Bronchial epithelial cell (primary cell): Measurements from ENCODE around the gene ZNF467. TPM values are rescaled to one million over a fixed set of nuclear protein-coding genes. Genes with fewer than 3 reads are reported as not detected.

Experiments used
- DNase-seq: peaks from one replicate; pipeline ENCODE4 v3.0.0-alpha.2; 2010; ENCODE audit warnings: low read depth
- FAIRE-seq: peaks from 2 replicates; lab custom pipeline; 2011; peaks lifted over from hg19 to GRCh38; lab: Jason Lieb, UNC
- H3K27me3 ChIP-seq: 2 replicates; pipeline ENCODE4 v1.5.1; 2011; ENCODE audit warnings: low read length; ENCODE audit not compliant: control insufficient read depth, insufficient read depth
- H3K36me3 ChIP-seq: 2 replicates; pipeline ENCODE4 v1.5.1; 2011; ENCODE audit warnings: low read length; ENCODE audit not compliant: control insufficient read depth, insufficient read depth
- H3K4me3 ChIP-seq: 2 replicates; pipeline ENCODE4 v1.5.1; 2011; ENCODE audit warnings: mild to moderate bottlenecking, low read depth, low read length, control low read depth
- total RNA-seq: library from RNA; depleted of rRNA; stranded (reverse); fragments of >200 nt; gene quantifications from 2 replicates; pipeline ENCODE4 v1.2.1, GENCODE V29; 2014
- TF ChIP-seq, protein P1 (sequence below): IDR thresholded peaks from 2 replicates; pipeline ENCODE4 v1.5.1; 2011; ENCODE audit warnings: mild to moderate bottlenecking, moderate library complexity, low read length, control low read depth, inconsistent platforms; ENCODE audit not compliant: insufficient read depth, severe bottlenecking

ZNF467 gene
- total RNA-seq, 1 donor from 2014 or later: 0.26 TPM

DNA sequence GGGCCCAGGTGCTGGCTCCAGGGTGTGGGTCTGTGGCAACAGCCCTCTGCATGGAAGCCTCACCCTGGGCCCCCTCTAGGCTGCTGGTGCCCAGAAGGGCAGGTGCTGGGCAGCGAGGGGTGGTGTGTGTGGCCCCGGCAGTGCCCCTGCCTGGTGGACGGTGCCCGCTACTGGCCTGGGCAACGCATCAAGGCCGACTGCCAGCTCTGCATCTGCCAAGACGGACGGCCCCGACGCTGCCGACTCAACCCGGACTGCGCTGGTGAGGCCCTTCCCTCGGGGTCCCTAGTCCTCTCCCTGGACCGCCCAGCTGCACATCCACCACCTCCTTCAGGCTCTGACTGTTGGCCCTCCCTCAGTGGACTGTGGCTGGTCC, 18.8 kb upstream of the ZNF467 start:
- H3K4me3 ChIP-seq: no peak overlapping the region
- FAIRE-seq: no peak
- peaks cover 12% of the 10 kb centered on the region for H3K27me3 ChIP-seq
- no peak for DNase-seq
- H3K36me3 ChIP-seq: no peaks in the 10 kb centered on the region
- TF ChIP-seq, protein P1, sequence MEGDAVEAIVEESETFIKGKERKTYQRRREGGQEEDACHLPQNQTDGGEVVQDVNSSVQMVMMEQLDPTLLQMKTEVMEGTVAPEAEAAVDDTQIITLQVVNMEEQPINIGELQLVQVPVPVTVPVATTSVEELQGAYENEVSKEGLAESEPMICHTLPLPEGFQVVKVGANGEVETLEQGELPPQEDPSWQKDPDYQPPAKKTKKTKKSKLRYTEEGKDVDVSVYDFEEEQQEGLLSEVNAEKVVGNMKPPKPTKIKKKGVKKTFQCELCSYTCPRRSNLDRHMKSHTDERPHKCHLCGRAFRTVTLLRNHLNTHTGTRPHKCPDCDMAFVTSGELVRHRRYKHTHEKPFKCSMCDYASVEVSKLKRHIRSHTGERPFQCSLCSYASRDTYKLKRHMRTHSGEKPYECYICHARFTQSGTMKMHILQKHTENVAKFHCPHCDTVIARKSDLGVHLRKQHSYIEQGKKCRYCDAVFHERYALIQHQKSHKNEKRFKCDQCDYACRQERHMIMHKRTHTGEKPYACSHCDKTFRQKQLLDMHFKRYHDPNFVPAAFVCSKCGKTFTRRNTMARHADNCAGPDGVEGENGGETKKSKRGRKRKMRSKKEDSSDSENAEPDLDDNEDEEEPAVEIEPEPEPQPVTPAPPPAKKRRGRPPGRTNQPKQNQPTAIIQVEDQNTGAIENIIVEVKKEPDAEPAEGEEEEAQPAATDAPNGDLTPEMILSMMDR: no peak

GRCh38 chr7:149791411-149792219, 18.2 kb upstream of the ZNF467 start:
- H3K4me3 ChIP-seq: no peak overlapping the region
- no peaks in the 10 kb centered on the region for H3K36me3 ChIP-seq
- TF ChIP-seq, protein P1: no peak
- DNase-seq (no peak), FAIRE-seq (no peak)
- peaks cover 12% of the 10 kb centered on the region for H3K27me3 ChIP-seq

DNA sequence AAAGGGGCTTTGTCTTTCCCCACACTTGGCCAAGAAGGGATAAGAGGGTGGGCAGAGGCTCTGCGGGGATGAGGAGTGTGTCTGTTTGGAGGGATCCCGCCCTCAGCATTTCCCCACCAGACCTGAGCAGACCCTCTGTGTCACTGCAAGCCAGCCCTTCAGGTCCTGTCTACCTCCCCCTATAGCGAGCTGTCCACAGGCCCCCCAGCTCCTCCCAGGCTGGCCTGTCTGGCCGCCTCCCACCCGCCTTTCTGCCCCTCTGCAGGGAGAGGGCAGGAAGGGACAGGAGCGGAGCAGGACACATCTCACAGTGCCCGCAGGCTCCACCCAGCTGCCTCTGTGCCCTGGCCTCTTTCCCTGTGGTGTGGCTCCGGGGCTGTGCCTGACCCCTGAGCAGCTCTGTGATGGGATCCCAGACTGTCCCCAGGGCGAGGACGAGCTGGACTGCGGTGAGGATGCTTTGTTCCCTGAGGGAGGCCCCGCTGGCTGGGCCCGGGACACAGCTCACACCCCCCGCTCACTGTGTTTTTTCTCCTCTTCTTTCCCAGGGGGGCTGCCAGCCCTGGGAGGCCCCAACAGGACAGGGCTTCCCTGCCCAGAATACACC, 17.5 kb upstream of the ZNF467 start:
- FAIRE-seq (no peak), DNase-seq (no peak)
- Histone ChIP-seq H3K36me3 (no peaks in the 10 kb centered on the region), H3K27me3 (peaks cover 12% of the 10 kb centered on the region), H3K4me3 (no peak overlapping the region)
- TF ChIP-seq, protein P1: no peak

DNA sequence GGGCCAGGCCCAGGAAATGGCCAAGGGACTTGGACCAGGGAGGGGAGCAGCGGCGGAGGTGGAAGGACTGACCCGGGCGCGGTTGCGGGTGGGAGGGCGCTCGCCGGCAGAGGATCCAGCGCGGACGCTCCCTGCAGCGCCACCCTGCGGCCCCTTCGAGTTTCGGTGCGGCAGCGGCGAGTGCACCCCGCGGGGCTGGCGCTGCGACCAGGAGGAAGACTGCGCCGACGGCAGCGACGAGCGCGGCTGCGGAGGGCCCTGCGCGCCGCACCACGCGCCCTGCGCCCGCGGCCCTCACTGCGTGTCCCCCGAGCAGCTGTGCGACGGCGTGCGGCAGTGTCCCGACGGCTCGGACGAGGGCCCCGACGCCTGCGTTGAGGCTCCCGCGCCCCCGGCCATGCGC, 16.8 kb upstream of the ZNF467 start:
- H3K27me3 ChIP-seq: peaks cover 12% of the 10 kb centered on the region
- DNase-seq: no peak
- H3K4me3 ChIP-seq: no peak overlapping the region
- H3K36me3 ChIP-seq: no peaks in the 10 kb centered on the region
- TF ChIP-seq, protein P1: peak; percentile 68
- FAIRE-seq: no peak

DNA sequence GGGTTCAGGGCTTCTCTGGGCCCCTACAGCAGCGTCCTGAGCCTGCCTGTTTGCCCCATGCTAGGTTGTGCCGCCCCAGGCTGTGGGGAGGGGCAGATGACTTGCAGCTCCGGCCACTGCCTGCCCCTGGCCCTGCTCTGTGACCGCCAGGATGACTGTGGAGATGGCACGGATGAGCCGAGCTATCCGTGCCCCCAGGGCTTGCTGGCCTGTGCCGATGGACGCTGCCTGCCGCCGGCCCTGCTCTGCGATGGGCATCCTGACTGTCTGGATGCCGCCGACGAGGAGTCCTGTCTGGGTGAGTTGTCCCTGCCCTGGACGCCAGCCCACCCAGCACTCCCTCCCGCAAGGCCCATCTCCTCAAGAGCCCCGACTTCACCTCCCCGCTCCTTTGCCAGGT, 15.7 kb upstream of the ZNF467 start:
- TF ChIP-seq, protein P1: no peak
- no peak overlapping the region for H3K4me3 ChIP-seq
- H3K27me3 ChIP-seq: peaks cover 14% of the 10 kb centered on the region
- DNase-seq (no peak), FAIRE-seq (no peak)
- no peaks in the 10 kb centered on the region for H3K36me3 ChIP-seq
